DND-41 (cell line): ENCODE measurements around the gene CTSF.

Source experiments
- ATAC-seq: fragments of 200-7000 bp; cut with Tn5 transposase; 3 replicates; pipeline ENCODE4 v1.9.1; 2021; ENCODE audit warnings: low read depth; ENCODE audit not compliant: insufficient read depth
- DNase-seq: peaks from one replicate; pipeline ENCODE4 v3.0.0-alpha.2; 2020
- H2AFZ ChIP-seq: 2 replicates; pipeline ENCODE4 v1.6.0; 2012; ENCODE audit warnings: low read depth, low read length
- H3K27ac ChIP-seq: 2 replicates; pipeline ENCODE4 v1.5.1; 2012; ENCODE audit warnings: low read length, inconsistent platforms
- H3K27me3 ChIP-seq: fragments of 200-600 bp; sonication (generic); 2 replicates; pipeline ENCODE4 v1.6.0; 2012; ENCODE audit warnings: low read length, mild to moderate bottlenecking, inconsistent platforms; ENCODE audit not compliant: insufficient read depth, poor library complexity
- H3K36me3 ChIP-seq: 2 replicates; pipeline ENCODE4 v1.5.1; 2012; ENCODE audit warnings: low read length, inconsistent platforms; ENCODE audit not compliant: insufficient read depth
- H3K4me1 ChIP-seq: 2 replicates; pipeline ENCODE4 v1.5.1; 2012; ENCODE audit warnings: mild to moderate bottlenecking, low read length; ENCODE audit not compliant: insufficient read depth
- H3K4me2 ChIP-seq: 2 replicates; pipeline ENCODE4 v1.6.0; 2012; ENCODE audit warnings: mild to moderate bottlenecking, moderate library complexity, low read length, inconsistent platforms; ENCODE audit not compliant: insufficient read depth
- H3K4me3 ChIP-seq, 2 experiments: fragments of 200-600 bp in 1 of 2; shearing (Covaris generic) in 1 of 2; 2 replicates each; pipeline ENCODE4 v1.5.1; 2012 to 2016; ENCODE audit warnings: inconsistent platforms in 2 of 2, low read length in 2 of 2, mild to moderate bottlenecking in 2 of 2, low read depth in 1 of 2, moderate library complexity in 1 of 2
- H3K79me2 ChIP-seq: 2 replicates; pipeline ENCODE4 v1.6.0; 2012; ENCODE audit warnings: low read length, inconsistent platforms; ENCODE audit not compliant: insufficient read depth
- H3K9ac ChIP-seq: 2 replicates; pipeline ENCODE4 v1.6.0; 2012; ENCODE audit warnings: low read depth, mild to moderate bottlenecking, inconsistent platforms, low read length, moderate library complexity
- H3K9me3 ChIP-seq: 2 replicates; pipeline ENCODE4 v1.5.1; 2012; ENCODE audit warnings: low read length, moderate library complexity, mild to moderate bottlenecking, inconsistent platforms; ENCODE audit not compliant: insufficient read depth, severe bottlenecking
- H4K20me1 ChIP-seq: 2 replicates; pipeline ENCODE4 v1.6.0; 2012; ENCODE audit warnings: low read length; ENCODE audit not compliant: insufficient read depth
- EZH2 ChIP-seq: IDR thresholded peaks from 3 replicates; pipeline ENCODE4 v1.6.1; 2012; ENCODE audit warnings: borderline replicate concordance, low read depth, mild to moderate bottlenecking, moderate library complexity, low read length, inconsistent platforms; ENCODE audit not compliant: severe bottlenecking
- TF ChIP-seq, protein P1 (sequence below): IDR thresholded peaks from 2 replicates; pipeline ENCODE4 v1.5.1; 2012; ENCODE audit warnings: borderline replicate concordance, low read length, moderate library complexity, mild to moderate bottlenecking; ENCODE audit not compliant: poor library complexity, severe bottlenecking; ENCODE audit errors: extremely low read depth

CTSF gene

DNA sequence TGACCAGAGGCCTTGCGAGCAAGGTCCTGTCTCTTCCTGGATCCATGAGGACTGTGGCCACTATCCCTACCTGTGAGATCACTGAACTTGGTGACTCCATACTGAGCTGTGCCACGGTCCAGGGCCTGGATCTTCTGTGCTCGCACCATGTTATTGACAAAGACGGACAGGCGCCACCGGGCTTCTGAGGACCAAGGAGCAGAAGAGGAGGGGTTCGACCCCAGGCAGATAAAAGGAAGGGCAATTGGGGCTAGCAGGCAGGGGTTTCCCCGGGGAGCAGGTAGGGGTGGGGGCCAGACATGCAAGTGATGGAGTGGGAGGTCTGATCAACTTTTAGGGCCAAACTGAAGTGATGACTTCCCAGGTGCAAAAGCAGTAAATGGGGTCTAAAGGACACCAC lies 2.2 kb downstream of the CTSF start:
- DNase-seq = no peak
- no peak overlapping the region for H3K4me3 ChIP-seq
- H2AFZ ChIP-seq = no peak overlapping the region
- H4K20me1 ChIP-seq = no peaks in the 10 kb centered on the region
- no peak for TF ChIP-seq EZH2
- TF ChIP-seq, protein P1, sequence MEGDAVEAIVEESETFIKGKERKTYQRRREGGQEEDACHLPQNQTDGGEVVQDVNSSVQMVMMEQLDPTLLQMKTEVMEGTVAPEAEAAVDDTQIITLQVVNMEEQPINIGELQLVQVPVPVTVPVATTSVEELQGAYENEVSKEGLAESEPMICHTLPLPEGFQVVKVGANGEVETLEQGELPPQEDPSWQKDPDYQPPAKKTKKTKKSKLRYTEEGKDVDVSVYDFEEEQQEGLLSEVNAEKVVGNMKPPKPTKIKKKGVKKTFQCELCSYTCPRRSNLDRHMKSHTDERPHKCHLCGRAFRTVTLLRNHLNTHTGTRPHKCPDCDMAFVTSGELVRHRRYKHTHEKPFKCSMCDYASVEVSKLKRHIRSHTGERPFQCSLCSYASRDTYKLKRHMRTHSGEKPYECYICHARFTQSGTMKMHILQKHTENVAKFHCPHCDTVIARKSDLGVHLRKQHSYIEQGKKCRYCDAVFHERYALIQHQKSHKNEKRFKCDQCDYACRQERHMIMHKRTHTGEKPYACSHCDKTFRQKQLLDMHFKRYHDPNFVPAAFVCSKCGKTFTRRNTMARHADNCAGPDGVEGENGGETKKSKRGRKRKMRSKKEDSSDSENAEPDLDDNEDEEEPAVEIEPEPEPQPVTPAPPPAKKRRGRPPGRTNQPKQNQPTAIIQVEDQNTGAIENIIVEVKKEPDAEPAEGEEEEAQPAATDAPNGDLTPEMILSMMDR = no peak
- H3K27me3 ChIP-seq = no peaks in the 10 kb centered on the region
- no peak overlapping the region for H3K4me2 ChIP-seq
- H3K79me2 ChIP-seq = no peaks in the 10 kb centered on the region
- no peaks in the 10 kb centered on the region for H3K36me3 ChIP-seq
- no peak for ATAC-seq
- no peak overlapping the region for H3K9ac ChIP-seq
- no peaks in the 10 kb centered on the region for H3K4me1 ChIP-seq
- H3K9me3 ChIP-seq = no peaks in the 10 kb centered on the region
- no peak overlapping the region for H3K27ac ChIP-seq

- H3K9me3 ChIP-seq = no peaks in the 10 kb centered on the region
- ATAC-seq = no peak
Measured at GRCh38 chr11:66564984-66565383, 3.4 kb downstream of the CTSF start.

GRCh38 chr11:66564538-66564937 lies 3.9 kb downstream of the CTSF start:
- Histone ChIP-seq H3K4me2 (no peak overlapping the region), H3K4me3 (no peak overlapping the region), H2AFZ (no peak overlapping the region), H4K20me1 (no peaks in the 10 kb centered on the region), H3K79me2 (no peaks in the 10 kb centered on the region), H3K9ac (no peak overlapping the region), H3K27me3 (no peaks in the 10 kb centered on the region), H3K27ac (no peak overlapping the region), H3K9me3 (no peaks in the 10 kb centered on the region), H3K36me3 (no peaks in the 10 kb centered on the region), H3K4me1 (no peaks in the 10 kb centered on the region)
- no peak for ATAC-seq
- TF ChIP-seq, protein P1 = no peak
- no peak for TF ChIP-seq EZH2
- DNase-seq = no peak

More at GRCh38 chr11:66564984-66565383, 3.4 kb downstream of the CTSF start:
- no peak for DNase-seq
- Histone ChIP-seq H3K27me3 (no peaks in the 10 kb centered on the region), H3K79me2 (no peaks in the 10 kb centered on the region), H3K36me3 (no peaks in the 10 kb centered on the region), H3K4me2 (no peak overlapping the region), H3K4me1 (no peaks in the 10 kb centered on the region), H4K20me1 (no peaks in the 10 kb centered on the region), H2AFZ (no peak overlapping the region), H3K4me3 (no peak overlapping the region), H3K9ac (no peak overlapping the region), H3K27ac (no peak overlapping the region)
- TF ChIP-seq, protein P1 = no peak
- TF ChIP-seq EZH2 = no peak

DNA sequence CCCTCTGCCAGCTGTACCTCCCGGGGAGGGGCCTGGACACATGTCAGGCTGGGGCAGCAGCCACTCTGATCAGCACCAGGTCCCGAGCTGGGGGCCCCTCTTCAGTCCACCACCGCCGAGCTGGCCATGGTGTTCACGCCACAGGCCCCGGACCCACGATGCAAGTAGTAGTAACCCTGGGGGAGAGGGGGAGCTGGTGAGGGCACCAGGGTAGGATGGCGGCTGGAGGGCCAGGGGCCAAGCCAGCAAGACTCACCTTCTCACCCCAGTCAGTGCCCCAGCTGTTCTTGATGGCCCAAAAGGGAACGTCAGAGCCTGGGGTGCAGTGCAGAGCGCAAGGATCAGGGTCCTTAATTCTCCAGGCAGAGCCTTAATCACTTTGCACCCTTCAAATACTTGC lies 4.6 kb downstream of the CTSF start:
- no peak overlapping the region for H3K4me2 ChIP-seq
- DNase-seq (no peak), ATAC-seq (no peak)
- no peak overlapping the region for H2AFZ ChIP-seq
- H3K27me3 ChIP-seq = no peaks in the 10 kb centered on the region
- H3K4me1 ChIP-seq = no peaks in the 10 kb centered on the region
- no peak overlapping the region for H3K4me3 ChIP-seq
- H3K36me3 ChIP-seq = no peaks in the 10 kb centered on the region
- H3K9ac ChIP-seq = no peak overlapping the region
- H3K27ac ChIP-seq = no peak overlapping the region
- H4K20me1 ChIP-seq = no peaks in the 10 kb centered on the region
- H3K9me3 ChIP-seq = no peaks in the 10 kb centered on the region
- TF ChIP-seq, protein P1 = no peak
- no peak for TF ChIP-seq EZH2
- no peaks in the 10 kb centered on the region for H3K79me2 ChIP-seq
